K562 (cell line): ENCODE measurements around the gene RNU6-8. TPM values are rescaled to one million over a fixed set of nuclear protein-coding genes. Genes with fewer than 3 reads are reported as not detected.
A peak's percentile ranks its signal among the peaks of the same experiment; 100 is the strongest.

ENCODE experiments used
- ATAC-seq: fragments of 200-7000 bp; cut with Tn5 transposase; 3 replicates; pipeline ENCODE4 v1.9.1; 2020; ENCODE audit warnings: moderate library complexity
- BruUV-seq: library from RNA; stranded (reverse); fragments of 400-500 nt; replicated peaks from 2 replicates; lab custom pipeline; 2021; lab: Mats Ljungman, UMichigan
- CTCF ChIA-PET: fragments of 300-600 bp; formaldehyde crosslinking; extraction: SDS; loops from one replicate; lab custom pipeline; 2021; ENCODE audit warnings: low intra/inter-chr PET ratio; lab: Yijun Ruan, JAX
- POLR2A ChIA-PET: fragments of 300-600, 350-650 bp; sonication (Branson Sonifier 250); formaldehyde crosslinking; extraction: SDS; loops from one replicate; lab custom pipeline; 2021; ENCODE audit warnings: antibody characterized with exemption, inconsistent platforms; lab: Yijun Ruan, JAX
- DNase-seq, 4 experiments: peaks; one replicate each; pipeline versions ENCODE4 v3.0.0 to v3.0.0-alpha.2; 2011 to 2018; ENCODE audit warnings: low spot score in 3 of 4, mixed read lengths in 3 of 4; ENCODE audit errors: extremely low read depth in 1 of 4
- FAIRE-seq: peaks from 2 replicates; lab custom pipeline; 2011; peaks lifted over from hg19 to GRCh38; lab: Jason Lieb, UNC
- H2AFZ ChIP-seq: 2 replicates; pipeline ENCODE4 v1.6.0; 2011; ENCODE audit warnings: low read depth, low read length, control low read depth, inconsistent platforms
- H3K27ac ChIP-seq: fragments of 200-600 bp; 3 replicates; pipeline ENCODE4 v1.8.0; 2011; ENCODE audit warnings: low read depth, mild to moderate bottlenecking, control low read depth, inconsistent platforms, low read length, moderate library complexity, mixed read lengths; ENCODE audit errors: extremely low read depth
- H3K27me3 ChIP-seq, 2 experiments: fragments of 300-600 bp in 1 of 2; 2 replicates in 1 of 2; 3 replicates in 1 of 2; pipeline versions ENCODE4 v1.6.0 to v1.8.0; 2011; ENCODE audit warnings: inconsistent platforms in 2 of 2, low read length in 2 of 2, mild to moderate bottlenecking in 1 of 2, mixed read lengths in 1 of 2, moderate library complexity in 1 of 2; ENCODE audit not compliant: control insufficient read depth in 2 of 2, insufficient read depth in 2 of 2
- H3K36me3 ChIP-seq: fragments of 300-600 bp; 3 replicates; pipeline ENCODE4 v1.8.0; 2011; ENCODE audit warnings: mild to moderate bottlenecking, low read length, inconsistent platforms; ENCODE audit not compliant: control insufficient read depth, insufficient read depth
- H3K4me1 ChIP-seq, 2 experiments: fragments of 200-600 bp in 1 of 2; replicated peaks in 1 of 2; 2 replicates in 1 of 2; 3 replicates in 1 of 2; pipeline versions ENCODE4 v1.5.1 to v1.8.0; 2011; ENCODE audit warnings: inconsistent platforms in 2 of 2, low read length in 2 of 2, mild to moderate bottlenecking in 1 of 2, mixed read lengths in 1 of 2, moderate library complexity in 1 of 2; ENCODE audit not compliant: control insufficient read depth in 2 of 2, insufficient read depth in 2 of 2
- H3K4me2 ChIP-seq: 2 replicates; pipeline ENCODE4 v1.6.1; 2011; ENCODE audit warnings: low read length, control low read depth, inconsistent platforms, mixed read lengths; ENCODE audit not compliant: insufficient read depth
- H3K4me3 ChIP-seq: fragments of 200-600 bp; sonication (generic), shearing (Covaris generic); 2 replicates; pipeline ENCODE4 v1.5.1; 2016; ENCODE audit warnings: control low read depth, inconsistent platforms
- H3K79me2 ChIP-seq: fragments of 200-600 bp; 3 replicates; pipeline ENCODE4 v1.8.0; 2011; ENCODE audit warnings: low read length, inconsistent platforms; ENCODE audit not compliant: control insufficient read depth, insufficient read depth
- H3K9ac ChIP-seq, 2 experiments: 2 replicates each; pipeline versions ENCODE4 v1.6.0 to v1.6.1; 2011; ENCODE audit warnings: low read depth in 2 of 2, low read length in 2 of 2, control low read depth in 1 of 2, inconsistent platforms in 1 of 2, mild to moderate bottlenecking in 1 of 2, mixed read lengths in 1 of 2; ENCODE audit not compliant: insufficient read depth in 1 of 2
- H3K9me1 ChIP-seq: one replicate; pipeline ENCODE4 v1.6.0; 2011; ENCODE audit warnings: inconsistent platforms, mild to moderate bottlenecking, low read length, moderate library complexity; ENCODE audit not compliant: control insufficient read depth, insufficient read depth
- H3K9me3 ChIP-seq: replicated peaks from 2 replicates; pipeline ENCODE4 v1.5.1; 2011; ENCODE audit warnings: low read depth, low read length, inconsistent platforms; ENCODE audit not compliant: control insufficient read depth, insufficient read depth
- H4K20me1 ChIP-seq: replicated peaks from 2 replicates; pipeline ENCODE4 v1.6.1; 2011; ENCODE audit warnings: low read length, inconsistent platforms, mixed read lengths; ENCODE audit not compliant: control insufficient read depth, insufficient read depth
- CC2D1A ChIP-seq: fragments of 450-650 bp; IDR thresholded peaks from 2 replicates; pipeline ENCODE4 v1.6.1; 2017; ENCODE audit warnings: mild to moderate bottlenecking
- NFYB ChIP-seq: IDR thresholded peaks from 2 replicates; pipeline ENCODE4 v1.6.1; 2011; ENCODE audit warnings: mild to moderate bottlenecking, moderate library complexity; ENCODE audit not compliant: insufficient read length; ENCODE audit errors: extremely low read depth
- POLR3G ChIP-seq: IDR thresholded peaks from 2 replicates; pipeline ENCODE4 v1.6.1; 2011; ENCODE audit not compliant: insufficient read length, insufficient replicate concordance; ENCODE audit errors: extremely low read depth
- PTRF ChIP-seq: fragments of 450-650 bp; IDR thresholded peaks from 2 replicates; pipeline ENCODE4 v1.6.1; 2016; ENCODE audit warnings: mild to moderate bottlenecking, missing genetic modification characterization, missing compliant biosample characterization
- RHOXF2B ChIP-seq: fragments of 250-450 bp; sonication (Bioruptor Pico); conservative IDR thresholded peaks from 2 replicates; pipeline ENCODE4 v1.5.1; 2021
- SMC3 ChIP-seq: conservative IDR thresholded peaks from 2 replicates; pipeline ENCODE4 v1.6.1; 2011; ENCODE audit warnings: low read depth, low read length, improper control_type of control experiment; ENCODE audit not compliant: insufficient read depth
- SREBF1 ChIP-seq: fragments of 150-350 bp; IDR thresholded peaks from 2 replicates; pipeline ENCODE4 v1.6.1; 2014; ENCODE audit warnings: antibody characterized with exemption, low read depth, low read length, borderline replicate concordance
- SRSF7 ChIP-seq: fragments of 200-400 bp; formaldehyde crosslinking; optimal IDR thresholded peaks from 2 replicates; pipeline ENCODE3; 2017; ENCODE audit warnings: mild to moderate bottlenecking, low read depth, low read length
- U2AF1 ChIP-seq: fragments of 200-400 bp; formaldehyde crosslinking; optimal IDR thresholded peaks from 2 replicates; pipeline ENCODE3; 2017; ENCODE audit warnings: mild to moderate bottlenecking, low read depth, low read length, moderate library complexity
- ZNF239 ChIP-seq: fragments of 250-450 bp; sonication (Bioruptor Pico); IDR thresholded peaks from 2 replicates; pipeline ENCODE4 v1.4.0; 2020; ENCODE audit warnings: mild to moderate bottlenecking
- WGBS: fragments of 100-300 bp; shearing (Covaris generic); methylation state at CpG from one replicate; pipeline ENCODE4 v1.1.6; 2016; ENCODE audit warnings: low coverage, mixed read lengths; ENCODE audit not compliant: insufficient coverage; ENCODE audit errors: missing lambda C conversion rate; 5-methylcytosine and 5-hydroxymethylcytosine counted together
- in situ Hi-C: fragments of 300-500 bp; cut with MboI; formaldehyde crosslinking; loops from 4 replicates; pipeline ENCODE4 v1.15.0; 2018; ENCODE audit warnings: inconsistent platforms, mixed read lengths
- intact Hi-C: fragments of 100-400 bp; cut with micrococcal nuclease; formaldehyde crosslinking; loops from 2 replicates; pipeline ENCODE4 v1.14.2; 2022
- polyA plus RNA-seq, 8 experiments: library from polyadenylated mRNA; depleted of rRNA in 4 of 8; stranded (reverse) in 5 of 8; unstranded in 3 of 8; fragments of >200 nt; fragmentation: Nextera tagmentation in 2 of 8; fragmentation: Illumina TruSeq in 1 of 8; extraction: Ambion mirVana in 2 of 8; extraction: Trizol in 1 of 8; gene quantifications; 2 replicates each; pipeline versions ENCODE4 v1.2.1 to v1.2.3, GENCODE V29; 2011 to 2014; ENCODE audit warnings: inconsistent platforms in 1 of 8, missing spikeins in 1 of 8
- total RNA-seq, 7 experiments: library from RNA; depleted of rRNA in 6 of 7; stranded (reverse); fragments of >200 nt in 6 of 7; fragmentation: Illumina TruSeq in 2 of 7; extraction: Trizol in 2 of 7; gene quantifications; 2 replicates each; pipeline versions ENCODE4 v1.2.1 to v1.2.3, GENCODE V29; 2011 to 2021; ENCODE audit warnings: low replicate concordance in 1 of 7
- TF ChIP-seq, protein P1 (sequence below), 2 experiments: IDR thresholded peaks; 2 replicates each; pipeline ENCODE4 v1.6.1; 2011; ENCODE audit warnings: borderline replicate concordance in 1 of 2, control low read depth in 1 of 2, low read depth in 1 of 2, low read length in 1 of 2, mild to moderate bottlenecking in 1 of 2, mixed read lengths in 1 of 2, moderate library complexity in 1 of 2; ENCODE audit not compliant: insufficient read depth in 1 of 2, insufficient read length in 1 of 2, poor library complexity in 1 of 2, severe bottlenecking in 1 of 2; ENCODE audit errors: extremely low read depth in 1 of 2
- TF ChIP-seq, protein P2 (sequence below): fragments of 250-450 bp; sonication (Bioruptor Pico); IDR thresholded peaks from 2 replicates; pipeline ENCODE4 v1.8.0; 2022; ENCODE audit warnings: moderate library complexity, mild to moderate bottlenecking, inconsistent platforms
- TF ChIP-seq, protein P3 (sequence below): sonication (generic); formaldehyde crosslinking; IDR thresholded peaks from 2 replicates; pipeline ENCODE4 v1.8.0; 2022; ENCODE audit warnings: missing genetic modification reagents, mild to moderate bottlenecking, borderline replicate concordance
- TF ChIP-seq, protein P4 (sequence below): fragments of 250-450 bp; sonication (Bioruptor Pico); IDR thresholded peaks from 2 replicates; pipeline ENCODE4 v1.5.0; 2021
- TF ChIP-seq, protein P5 (sequence below): fragments of 450-650 bp; formaldehyde crosslinking; IDR thresholded peaks from 2 replicates; pipeline ENCODE4 v1.4.0; 2020; ENCODE audit warnings: mild to moderate bottlenecking, moderate library complexity

The RNU6-8 gene
- total and polyA plus RNA-seq, 9 of the 15 experiments (the other 6 are each of a cell fraction or from before 2014, with no cell fraction given), result not detected

DNA sequence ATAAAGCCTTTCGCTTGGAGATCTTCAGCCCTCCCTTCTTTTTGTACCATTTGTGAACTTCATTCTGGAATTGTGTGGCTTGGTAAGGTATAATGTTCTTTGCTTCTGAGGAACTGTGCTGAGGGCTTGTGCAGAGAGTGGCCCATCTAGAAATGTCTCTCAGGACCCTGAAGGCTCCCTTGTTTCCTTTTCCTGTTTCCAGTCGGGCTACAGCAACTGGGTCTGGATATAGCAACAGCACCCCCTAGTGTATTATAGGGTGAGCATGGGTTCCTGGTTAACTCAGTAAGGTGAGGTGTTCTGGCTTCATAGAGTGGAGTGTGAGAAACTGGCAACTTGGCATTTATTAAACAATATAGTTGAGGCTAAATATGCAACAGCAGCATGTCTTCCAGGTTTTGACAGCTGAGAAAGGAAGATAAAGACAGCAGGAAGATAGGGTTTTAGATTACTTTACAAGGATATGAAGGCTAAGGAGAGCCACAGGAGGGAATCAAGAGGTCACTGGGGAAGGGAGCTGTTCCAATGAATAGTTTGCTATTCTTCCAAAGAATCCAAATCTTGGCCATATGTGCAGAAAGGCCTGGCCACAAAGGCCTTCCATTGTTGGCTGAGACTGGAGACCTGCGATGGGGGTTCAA, 49.1 kb upstream of the RNU6-8 start:
- intact Hi-C loops, result loop anchor here (2.0 to 5.0 kb wide), 4 partner anchors 310 to 740 kb away; no protein-coding TSS in a partner anchor
- WGBS, result 50% methylated on average over 2 of the region's 3 CpGs
- TF ChIP-seq, protein P1, sequence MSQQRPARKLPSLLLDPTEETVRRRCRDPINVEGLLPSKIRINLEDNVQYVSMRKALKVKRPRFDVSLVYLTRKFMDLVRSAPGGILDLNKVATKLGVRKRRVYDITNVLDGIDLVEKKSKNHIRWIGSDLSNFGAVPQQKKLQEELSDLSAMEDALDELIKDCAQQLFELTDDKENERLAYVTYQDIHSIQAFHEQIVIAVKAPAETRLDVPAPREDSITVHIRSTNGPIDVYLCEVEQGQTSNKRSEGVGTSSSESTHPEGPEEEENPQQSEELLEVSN (IDR thresholded peaks at IDR 0.05; ENCODE audit: borderline replicate concordance in 1 of 2, extremely low read depth in 1 of 2, insufficient read depth in 1 of 2, insufficient read length in 1 of 2, low read depth in 1 of 2, low read length in 1 of 2, poor library complexity in 1 of 2, severe bottlenecking in 1 of 2), result no peak
- TF ChIP-seq POLR3G, result no peak
- TF ChIP-seq NFYB, result no peak
- TF ChIP-seq ZNF239 (CRISPR knock-in tag), result no peak
- TF ChIP-seq PTRF, result no peak
- TF ChIP-seq SRSF7, result no peak
- TF ChIP-seq, protein P2, sequence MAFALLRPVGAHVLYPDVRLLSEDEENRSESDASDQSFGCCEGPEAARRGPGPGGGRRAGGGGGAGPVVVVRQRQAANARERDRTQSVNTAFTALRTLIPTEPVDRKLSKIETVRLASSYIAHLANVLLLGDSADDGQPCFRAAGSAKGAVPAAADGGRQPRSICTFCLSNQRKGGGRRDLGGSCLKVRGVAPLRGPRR (CRISPR knock-in tag), result no peak
- no peak for TF ChIP-seq SREBF1
- TF ChIP-seq SMC3, result peak; percentile 76
- TF ChIP-seq U2AF1, result no peak
- no peak for TF ChIP-seq RHOXF2B
- TF ChIP-seq, protein P3, sequence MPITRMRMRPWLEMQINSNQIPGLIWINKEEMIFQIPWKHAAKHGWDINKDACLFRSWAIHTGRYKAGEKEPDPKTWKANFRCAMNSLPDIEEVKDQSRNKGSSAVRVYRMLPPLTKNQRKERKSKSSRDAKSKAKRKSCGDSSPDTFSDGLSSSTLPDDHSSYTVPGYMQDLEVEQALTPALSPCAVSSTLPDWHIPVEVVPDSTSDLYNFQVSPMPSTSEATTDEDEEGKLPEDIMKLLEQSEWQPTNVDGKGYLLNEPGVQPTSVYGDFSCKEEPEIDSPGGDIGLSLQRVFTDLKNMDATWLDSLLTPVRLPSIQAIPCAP (CRISPR knock-in tag), result no peak
- peak; percentile 35; the same call in 1 of the 2 replicates for TF ChIP-seq CC2D1A
- TF ChIP-seq, protein P4, sequence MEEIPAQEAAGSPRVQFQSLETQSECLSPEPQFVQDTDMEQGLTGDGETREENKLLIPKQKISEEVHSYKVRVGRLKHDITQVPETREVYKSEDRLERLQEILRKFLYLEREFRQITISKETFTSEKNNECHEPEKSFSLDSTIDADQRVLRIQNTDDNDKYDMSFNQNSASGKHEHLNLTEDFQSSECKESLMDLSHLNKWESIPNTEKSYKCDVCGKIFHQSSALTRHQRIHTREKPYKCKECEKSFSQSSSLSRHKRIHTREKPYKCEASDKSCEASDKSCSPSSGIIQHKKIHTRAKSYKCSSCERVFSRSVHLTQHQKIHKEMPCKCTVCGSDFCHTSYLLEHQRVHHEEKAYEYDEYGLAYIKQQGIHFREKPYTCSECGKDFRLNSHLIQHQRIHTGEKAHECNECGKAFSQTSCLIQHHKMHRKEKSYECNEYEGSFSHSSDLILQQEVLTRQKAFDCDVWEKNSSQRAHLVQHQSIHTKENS, result no peak
- TF ChIP-seq, protein P5, sequence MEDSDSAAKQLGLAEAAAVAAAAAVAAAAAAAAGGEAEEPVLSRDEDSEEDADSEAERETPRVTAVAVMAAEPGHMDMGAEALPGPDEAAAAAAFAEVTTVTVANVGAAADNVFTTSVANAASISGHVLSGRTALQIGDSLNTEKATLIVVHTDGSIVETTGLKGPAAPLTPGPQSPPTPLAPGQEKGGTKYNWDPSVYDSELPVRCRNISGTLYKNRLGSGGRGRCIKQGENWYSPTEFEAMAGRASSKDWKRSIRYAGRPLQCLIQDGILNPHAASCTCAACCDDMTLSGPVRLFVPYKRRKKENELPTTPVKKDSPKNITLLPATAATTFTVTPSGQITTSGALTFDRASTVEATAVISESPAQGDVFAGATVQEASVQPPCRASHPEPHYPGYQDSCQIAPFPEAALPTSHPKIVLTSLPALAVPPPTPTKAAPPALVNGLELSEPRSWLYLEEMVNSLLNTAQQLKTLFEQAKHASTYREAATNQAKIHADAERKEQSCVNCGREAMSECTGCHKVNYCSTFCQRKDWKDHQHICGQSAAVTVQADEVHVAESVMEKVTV (CRISPR knock-in tag), result peak; percentile 66; the same call in 1 of the 2 replicates

More for the DNA sequence above, 49.1 kb upstream of the RNU6-8 start:
- DNase-seq (peak; percentile 22 to 67 (median 45)), ATAC-seq (peak; percentile 95), FAIRE-seq (peak; percentile 86)
- Histone ChIP-seq H3K36me3 (no peaks in the 10 kb centered on the region), H3K27ac (no peak overlapping the region), H3K4me1 (no peaks in the 10 kb centered on the region), H3K4me2 (no peak overlapping the region), H3K4me3 (no peak overlapping the region), H2AFZ (peak overlapping the region; percentile 72), H4K20me1 (no peaks in the 10 kb centered on the region), H3K79me2 (no peaks in the 10 kb centered on the region), H3K27me3 (no peaks in the 10 kb centered on the region), H3K9me3 (no peaks in the 10 kb centered on the region), H3K9ac (no peak overlapping the region), H3K9me1 (no peaks in the 10 kb centered on the region)
- POLR2A ChIA-PET, result no interaction called here
- no TSS peak for BruUV-seq
- in situ Hi-C loops, result loop anchor here (5.0 to 25.0 kb wide), 2 partner anchors 320 to 740 kb away; no protein-coding TSS in a partner anchor
- CTCF ChIA-PET, result interaction anchor here (1.3 to 2.0 kb wide), 2 partner anchors 178 to 318 kb away, joined by 12 to 15 read pairs; no protein-coding TSS in a partner anchor
